KG1 (cell line): ENCODE data around the gene RIPOR2.
"Not testable (repeated sequence)": the region's sequence is repeated elsewhere in the genome, so short reads cannot be mapped to it uniquely, and the experiment has no call there.

Experiments
- DNase-seq: peaks from one replicate; lab custom pipeline; 2025; lab: John Stamatoyannopoulos, UW

Gene RIPOR2

DNA sequence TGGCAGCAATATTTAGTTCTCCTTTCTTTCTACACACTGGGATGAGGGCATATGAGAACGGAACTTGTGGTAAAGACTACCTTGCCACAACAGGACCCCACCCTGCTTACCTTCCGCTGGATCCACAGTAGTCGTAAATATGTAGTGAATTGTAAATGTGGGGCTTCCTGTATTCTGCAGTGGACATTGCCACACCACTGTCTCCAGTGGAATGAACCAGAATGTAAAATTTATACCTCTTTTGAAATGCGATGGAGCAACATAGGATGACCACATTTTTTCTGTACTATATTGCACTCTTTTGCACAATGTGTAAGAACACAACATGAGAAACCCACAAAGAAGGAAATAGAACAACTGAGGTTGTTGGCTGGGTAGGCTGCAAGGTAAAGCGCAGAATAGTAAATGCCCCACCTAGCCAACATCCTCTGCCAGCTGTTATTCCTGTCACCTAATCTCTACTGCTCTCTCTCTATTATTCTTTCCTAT lies 16.1 kb upstream of the RIPOR2 start:
- peak; percentile 68 for DNase-seq

GRCh38 chr6:24950218-24950941 lies 14.6 kb upstream of the RIPOR2 start:
- DNase-seq, result no peak

DNA sequence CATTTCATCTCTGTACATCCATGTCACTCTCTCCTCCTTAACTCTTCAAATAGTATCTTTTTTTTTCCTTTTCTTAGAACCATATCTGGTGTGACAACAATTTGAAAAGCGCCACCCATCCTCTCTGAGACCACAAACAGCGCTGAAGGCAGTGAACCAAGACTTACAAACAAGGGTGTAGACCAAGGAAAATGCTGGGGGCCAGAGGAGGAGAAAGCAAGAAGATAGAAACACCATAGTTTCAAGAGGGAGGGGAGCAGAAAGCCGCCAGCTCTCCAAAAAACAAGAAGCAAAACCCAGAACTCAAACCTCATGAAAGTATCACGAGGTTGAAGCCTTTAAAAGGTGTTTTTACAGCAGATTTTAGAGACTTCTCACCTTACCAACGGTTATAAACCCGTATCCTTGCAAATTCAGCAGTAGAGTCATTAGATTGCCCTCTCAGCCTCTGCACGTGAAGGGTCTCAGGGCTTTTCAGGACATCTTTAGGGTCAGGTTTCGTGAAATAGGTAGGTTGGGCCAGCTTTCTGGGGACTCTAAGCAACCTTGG lies 13.3 kb upstream of the RIPOR2 start:
- DNase-seq, result no peak

- not testable (repeated sequence) for DNase-seq
These were observed 12.5 kb upstream of the RIPOR2 start for GRCh38 chr6:24948261-24948660.

GRCh38 chr6:24947636-24948035 lies 11.9 kb upstream of the RIPOR2 start:
- no peak for DNase-seq

DNA sequence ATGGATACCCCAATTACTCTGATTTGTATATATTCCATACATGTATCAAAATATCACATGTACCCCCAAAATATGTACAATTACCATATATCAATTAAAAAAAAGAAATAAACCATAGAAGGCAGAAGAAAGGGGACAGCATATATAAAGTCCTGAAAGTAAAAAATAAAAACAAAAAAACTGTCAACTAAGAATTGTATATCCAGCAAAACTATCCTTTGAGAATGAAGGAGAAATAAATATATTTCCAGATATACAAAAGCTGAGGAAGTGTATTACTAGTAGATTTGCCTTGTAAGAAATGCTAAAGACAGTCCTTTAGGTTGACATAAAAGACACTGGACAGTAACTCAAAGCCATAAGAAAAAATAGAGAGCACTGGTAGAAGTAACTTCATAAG lies 9.3 kb upstream of the RIPOR2 start:
- no peak for DNase-seq

DNA sequence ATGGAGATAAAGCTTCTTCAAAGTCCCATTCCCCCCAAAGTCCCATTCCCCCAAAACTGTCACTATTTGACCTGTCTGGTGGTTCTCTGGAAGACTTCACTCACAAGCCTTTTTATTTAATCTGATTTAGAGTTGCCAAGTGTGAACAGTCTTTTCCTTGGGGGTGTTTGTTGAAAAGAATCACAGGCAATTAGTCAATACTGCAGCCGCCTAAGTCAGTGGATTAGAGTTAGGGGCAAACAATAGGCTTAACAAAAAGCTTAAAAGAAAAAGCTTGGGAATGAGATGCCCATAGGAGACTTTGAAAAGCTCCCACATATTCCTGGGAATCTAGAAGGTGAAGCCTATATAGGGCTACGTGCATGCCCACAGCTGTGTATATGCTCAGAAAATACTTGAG lies 8.0 kb upstream of the RIPOR2 start:
- no peak for DNase-seq

DNA sequence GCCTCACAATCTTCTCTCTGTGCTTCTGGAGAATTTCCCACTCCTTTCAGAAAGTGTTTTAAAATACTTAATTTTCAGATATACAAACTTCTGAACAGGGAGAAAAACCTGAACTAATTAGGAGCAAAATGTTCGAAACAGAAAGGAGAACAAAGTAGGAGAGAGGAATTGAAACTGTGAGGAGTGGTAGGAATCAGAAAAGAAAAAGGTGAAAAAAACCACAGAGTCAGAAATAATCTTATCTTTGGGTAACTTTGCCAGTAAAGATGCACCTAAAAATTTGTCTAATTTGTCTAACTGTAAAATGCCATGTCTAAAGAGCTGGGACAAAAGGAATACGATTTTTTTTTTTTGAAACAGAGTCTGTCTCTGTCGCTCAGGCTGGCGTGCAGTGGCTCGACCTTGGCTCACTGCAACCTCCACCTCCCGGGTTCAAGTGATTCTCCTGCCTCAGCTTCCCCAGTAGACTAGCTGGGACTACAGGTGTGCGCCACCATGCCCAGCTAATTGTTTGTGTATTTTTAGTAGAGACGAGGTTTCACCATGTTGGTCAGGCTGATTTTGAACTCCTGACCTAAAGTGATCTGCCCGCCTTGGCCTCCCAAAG lies 4.7 kb upstream of the RIPOR2 start:
- no peak for DNase-seq

GRCh38 chr6:24936641-24937317 lies 1.0 kb upstream of the RIPOR2 start:
- no peak for DNase-seq

DNA sequence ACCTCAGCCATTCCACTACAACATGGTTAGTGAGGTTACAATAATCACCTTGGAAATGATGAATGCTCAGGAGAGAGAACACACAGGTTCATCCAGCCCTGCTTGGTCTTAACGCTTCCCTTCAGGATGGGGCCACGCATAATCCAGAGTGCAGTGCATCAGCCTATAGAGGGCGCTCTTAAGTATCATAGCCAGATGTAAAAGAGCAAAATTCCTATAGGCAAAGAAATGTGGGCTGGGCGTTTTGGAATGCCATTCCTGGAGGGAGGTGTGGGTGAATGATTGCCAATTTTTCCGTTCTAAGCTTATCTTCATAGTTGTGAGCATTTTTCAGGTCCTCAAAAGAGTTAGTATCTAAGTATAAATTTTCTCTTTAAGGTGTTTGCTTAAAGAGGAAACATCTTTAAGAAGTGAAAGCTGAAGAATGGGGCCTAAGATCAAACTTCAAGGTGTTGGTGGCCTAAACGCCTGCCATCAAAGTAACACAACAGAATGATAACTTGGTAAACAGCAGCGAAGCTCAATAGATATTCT lies 1.8 kb downstream of the RIPOR2 start:
- no peak for DNase-seq

DNA sequence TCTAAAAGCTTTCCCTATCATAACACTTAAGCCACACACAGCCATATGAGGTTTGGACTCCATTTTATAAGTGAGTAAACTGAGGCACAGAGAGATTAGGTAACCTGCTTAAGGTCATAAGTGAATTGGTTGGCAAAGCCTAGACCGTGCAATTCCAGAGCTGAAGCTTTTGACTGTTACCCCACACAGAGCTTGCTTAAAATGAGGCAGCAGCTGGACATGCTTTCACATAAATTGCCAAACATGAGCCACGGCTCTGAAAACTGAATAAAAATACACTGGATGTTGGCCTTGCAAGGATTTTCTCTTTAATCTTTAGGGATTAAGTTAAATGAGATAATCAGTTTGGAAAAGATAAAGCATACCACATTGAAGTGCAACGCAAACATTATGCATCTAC lies 2.5 kb downstream of the RIPOR2 start:
- DNase-seq, result no peak

DNA sequence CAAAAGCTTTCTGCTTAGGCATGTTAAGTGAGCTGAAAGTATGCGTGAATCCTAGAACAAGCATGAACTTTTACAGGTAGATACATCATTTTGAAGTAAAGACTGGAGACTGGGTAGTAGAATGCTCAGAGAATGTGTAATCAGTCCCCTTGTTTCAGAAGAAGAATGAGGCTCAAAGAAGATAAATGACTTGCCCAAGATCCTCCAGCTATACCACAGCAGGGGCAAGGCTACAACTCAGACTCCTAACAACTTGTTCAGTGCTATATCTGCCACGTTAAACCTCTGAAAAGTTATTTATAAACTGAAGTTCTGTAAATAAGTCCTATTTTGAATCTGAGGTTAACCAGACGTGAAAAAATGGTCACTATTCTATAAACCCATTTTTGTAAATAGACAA lies 2.9 kb downstream of the RIPOR2 start:
- no peak for DNase-seq

- no peak for DNase-seq
These were observed 3.8 kb downstream of the RIPOR2 start for GRCh38 chr6:24931718-24932691.

GRCh38 chr6:24931296-24931695 lies 4.5 kb downstream of the RIPOR2 start:
- no peak for DNase-seq

DNA sequence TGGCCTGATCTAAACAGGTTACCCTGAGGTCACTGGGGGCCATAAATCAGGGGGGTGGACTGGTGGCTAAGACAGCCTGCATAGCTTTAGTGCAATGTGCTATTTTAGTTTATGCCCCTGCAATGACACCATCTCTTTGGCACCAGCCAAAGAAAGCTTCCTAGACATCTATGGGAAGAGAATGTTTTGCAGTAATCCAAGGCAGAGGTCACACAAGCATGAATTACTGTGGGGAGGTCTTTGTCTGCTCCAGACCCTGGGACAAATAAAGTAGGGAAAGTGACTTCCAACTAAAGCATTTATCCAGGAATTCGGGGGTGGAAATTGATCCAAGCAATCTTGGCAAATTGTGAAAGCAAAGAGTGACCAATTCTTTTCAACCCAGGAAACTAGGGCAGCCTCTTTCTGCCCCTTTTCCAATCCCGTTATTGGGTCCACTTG lies 5.3 kb downstream of the RIPOR2 start:
- no peak for DNase-seq

GRCh38 chr6:24929242-24929641 lies 6.5 kb downstream of the RIPOR2 start:
- DNase-seq, result no peak

GRCh38 chr6:24927985-24928745 lies 7.6 kb downstream of the RIPOR2 start:
- DNase-seq, result no peak

DNA sequence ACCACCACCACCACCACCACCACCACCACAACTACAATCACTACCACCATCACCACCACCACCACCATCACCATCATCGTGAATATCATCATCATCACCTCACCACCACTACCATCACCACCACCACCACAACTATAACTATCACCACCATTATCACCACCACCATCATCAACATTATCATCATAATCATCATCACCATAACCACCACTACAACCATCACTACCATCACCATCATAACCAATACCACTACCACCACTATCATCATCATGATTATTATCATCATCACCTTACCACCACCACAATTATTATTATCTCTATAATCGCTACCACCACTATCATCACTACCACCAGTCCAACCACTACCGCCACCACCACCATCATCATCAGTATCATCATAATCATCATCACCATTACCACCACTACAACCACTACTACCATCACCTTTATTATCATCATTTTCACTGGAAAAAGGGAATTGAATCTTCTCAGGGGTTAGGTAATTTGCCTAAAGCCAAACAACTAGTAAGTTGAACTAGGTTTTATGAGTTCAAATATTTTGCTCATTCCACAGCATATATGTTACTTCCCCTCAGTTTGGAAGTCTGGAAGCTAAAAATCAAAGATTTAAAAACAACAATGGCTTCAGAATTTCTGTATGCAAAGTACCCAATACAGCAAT lies 8.3 kb downstream of the RIPOR2 start:
- DNase-seq, result no peak

DNA sequence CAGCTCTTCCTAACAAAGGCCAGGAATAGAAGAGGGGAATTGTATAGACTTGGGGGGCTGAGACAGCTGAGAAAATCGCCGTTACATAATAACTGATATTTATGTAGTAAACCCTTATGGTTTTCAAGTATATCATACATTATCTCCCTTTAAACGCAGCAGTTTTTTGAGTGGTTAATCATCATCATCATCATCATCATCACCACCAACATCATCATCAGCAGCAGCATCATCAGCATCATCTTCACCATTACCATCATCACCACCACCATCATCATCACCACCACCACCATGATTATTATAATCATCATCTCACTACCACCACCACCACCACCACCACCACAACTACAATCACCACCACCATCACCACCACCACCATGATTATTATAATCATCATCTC lies 9.1 kb downstream of the RIPOR2 start:
- DNase-seq, result not testable (repeated sequence)

DNA sequence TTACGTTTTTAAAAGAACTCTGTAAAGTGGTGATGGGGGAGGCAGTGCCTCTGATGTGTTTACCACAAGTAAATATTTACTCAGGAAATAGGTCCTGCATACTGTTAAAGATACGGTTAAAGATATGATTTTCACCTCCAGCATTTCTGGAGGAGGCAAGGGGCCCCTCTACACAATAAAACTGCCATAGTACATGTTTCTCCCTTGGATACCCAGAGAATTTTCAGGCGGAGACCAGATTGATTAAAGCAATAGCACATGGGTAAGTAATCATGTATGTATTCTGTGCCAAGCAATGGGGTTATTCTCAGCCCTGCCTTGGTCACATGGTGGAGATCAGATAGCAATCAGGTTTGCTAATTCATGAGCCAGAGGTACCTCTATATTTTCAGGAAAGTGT lies 9.6 kb downstream of the RIPOR2 start:
- no peak for DNase-seq
